Activated CD8-positive, alpha-beta T cell treated with anti-CD3 and anti-CD28 coated beads, Interleukin-2, amount 10 ng/mL, durations not matched to agents 7 days and 5 days (primary cell): ENCODE data around the gene DHRS7. TPM values are rescaled to one million over a fixed set of nuclear protein-coding genes. Genes with fewer than 3 reads are reported as not detected.

Source experiments
- ATAC-seq: fragments of 150-1000 bp; cut with Tn5 transposase; one replicate; pipeline ENCODE4 v1.10.0; 2021; ENCODE audit warnings: moderate library complexity
- CTCF ChIA-PET: fragments of 350-600 bp; sonication (Branson Sonifier 250); formaldehyde crosslinking; loops from one replicate; lab custom pipeline; 2021; ENCODE audit warnings: antibody characterized with exemption; lab: Charles Lee
- POLR2A ChIA-PET: fragments of 350-600 bp; sonication (Branson Sonifier 250); formaldehyde crosslinking; loops from one replicate; lab custom pipeline; 2021; ENCODE audit warnings: antibody characterized with exemption; lab: Charles Lee
- DNase-seq: peaks from one replicate; pipeline ENCODE4 v3.0.0-alpha.2; 2020
- H3K27ac Mint-ChIP-seq: one replicate; pipeline ENCODE4 v1.8.0; 2021; ENCODE audit warnings: mild to moderate bottlenecking, mixed read lengths
- H3K27me3 Mint-ChIP-seq: one replicate; pipeline ENCODE4 v1.8.0; 2021; ENCODE audit warnings: low read depth, mixed read lengths
- H3K36me3 Mint-ChIP-seq: one replicate; pipeline ENCODE4 v1.8.0; 2021; ENCODE audit warnings: low read depth, mixed read lengths
- H3K4me1 Mint-ChIP-seq: one replicate; pipeline ENCODE4 v1.8.0; 2021; ENCODE audit warnings: low read depth, mixed read lengths
- H3K4me3 Mint-ChIP-seq: one replicate; pipeline ENCODE4 v1.8.0; 2021; ENCODE audit warnings: mild to moderate bottlenecking, mixed read lengths
- H3K9me3 Mint-ChIP-seq: one replicate; pipeline ENCODE4 v1.8.0; 2022; ENCODE audit warnings: mixed read lengths; ENCODE audit not compliant: insufficient read depth
- total RNA-seq, 2 experiments: library from RNA; stranded (reverse); gene quantifications; one replicate each; pipeline ENCODE4 v1.2.3, GENCODE V29; 2021

DHRS7 gene, protein sequence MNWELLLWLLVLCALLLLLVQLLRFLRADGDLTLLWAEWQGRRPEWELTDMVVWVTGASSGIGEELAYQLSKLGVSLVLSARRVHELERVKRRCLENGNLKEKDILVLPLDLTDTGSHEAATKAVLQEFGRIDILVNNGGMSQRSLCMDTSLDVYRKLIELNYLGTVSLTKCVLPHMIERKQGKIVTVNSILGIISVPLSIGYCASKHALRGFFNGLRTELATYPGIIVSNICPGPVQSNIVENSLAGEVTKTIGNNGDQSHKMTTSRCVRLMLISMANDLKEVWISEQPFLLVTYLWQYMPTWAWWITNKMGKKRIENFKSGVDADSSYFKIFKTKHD
- 10 to 100 TPM; 45.7 to 54.4 TPM for total RNA-seq

DNA sequence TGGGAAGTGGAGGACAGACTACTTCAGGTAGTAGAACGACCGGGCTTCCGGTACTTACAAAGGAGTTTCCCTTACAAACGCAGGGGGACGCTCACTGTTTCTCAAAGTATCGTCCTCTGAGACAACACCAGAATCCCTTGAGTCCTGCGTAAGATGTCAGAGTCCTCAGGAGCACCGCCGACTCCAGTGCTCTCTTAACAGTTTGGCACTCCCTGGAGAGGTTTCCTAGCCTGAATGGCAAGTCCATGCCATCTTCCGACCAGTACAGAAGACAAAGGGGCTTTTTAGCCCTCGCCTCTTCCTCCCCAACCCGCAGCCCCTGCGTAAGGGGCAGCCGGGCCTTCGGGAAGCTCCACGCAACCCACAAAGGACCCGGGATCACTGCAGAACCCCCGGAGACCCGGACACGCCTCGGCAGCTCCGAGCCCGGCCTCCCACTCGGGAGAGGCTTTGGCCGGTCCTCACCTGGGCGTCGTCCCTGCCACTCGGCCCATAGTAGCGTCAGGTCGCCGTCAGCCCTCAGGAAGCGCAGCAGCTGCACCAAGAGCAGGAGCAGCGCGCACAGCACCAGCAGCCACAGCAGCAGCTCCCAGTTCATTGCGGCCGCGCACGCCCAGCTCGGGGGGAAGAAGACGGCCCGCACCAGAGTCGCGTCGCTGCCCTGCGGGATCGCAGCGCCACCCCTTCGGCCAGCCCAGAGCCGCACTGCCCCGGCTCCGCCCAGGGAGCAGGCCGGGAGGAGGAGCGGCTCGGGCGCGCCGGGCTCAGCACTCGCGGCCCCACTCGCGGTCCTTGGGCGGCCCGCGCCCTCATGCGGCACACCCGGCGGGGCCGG is at the start of gene DHRS7:
Gene DHRS7, minus strand, starts transcription at position 687 of the 835 bp plus-strand sequence. Its CDS starts 89 bp downstream, at position 598.
- Mint-ChIP-seq H3K27me3 (peaks cover 6% of the 10 kb centered on the region), H3K27ac (peak within 1 kb of the TSS; percentile 96)
- POLR2A ChIA-PET: interaction anchor here (0.6 to 3.3 kb wide), 13 partner anchors 11 to 681 kb away, joined by 3 to 16 read pairs (median 3); partner anchors contain the start of genes JKAMP, L3HYPDH, PCNX4 and PPM1A

DNA sequence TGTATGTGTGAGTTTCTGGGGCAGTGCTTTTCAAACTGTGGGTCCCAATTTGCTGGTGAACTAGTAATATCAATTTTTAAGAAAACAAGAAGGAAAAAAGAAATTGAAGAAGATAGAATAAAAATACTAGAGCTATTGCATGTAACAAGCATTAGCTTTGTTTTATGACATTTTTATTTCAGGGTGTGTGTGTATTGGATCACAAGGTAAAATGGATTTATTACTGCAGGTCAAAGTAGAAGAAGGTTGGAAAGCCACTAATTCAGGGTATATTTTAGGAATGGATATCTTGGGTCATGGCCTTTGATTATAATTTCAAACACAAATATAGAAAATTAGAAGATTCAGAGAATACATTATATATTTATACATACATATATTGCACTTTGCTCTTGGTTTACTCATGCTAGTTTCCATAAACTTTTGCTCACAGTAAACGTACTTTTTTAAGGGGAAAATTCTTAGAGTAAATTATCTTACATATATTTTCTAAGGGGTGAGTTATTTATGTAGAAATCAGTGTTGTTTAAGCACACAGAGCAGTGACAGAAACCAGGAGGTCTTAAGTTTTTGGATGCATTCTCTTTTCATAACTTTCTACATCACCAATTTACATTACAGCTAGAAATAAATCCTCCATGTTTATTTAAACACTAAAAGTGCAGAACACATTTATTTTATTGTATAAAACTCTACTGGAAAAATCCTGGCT is 49.4 kb upstream of the DHRS7 start:
- no peaks in the 10 kb centered on the region for H3K4me1 Mint-ChIP-seq
- H3K4me3 Mint-ChIP-seq: no peak overlapping the region
- no peak overlapping the region for H3K27ac Mint-ChIP-seq
- peaks cover 10% of the 10 kb centered on the region for H3K27me3 Mint-ChIP-seq
- H3K36me3 Mint-ChIP-seq: no peaks in the 10 kb centered on the region
- no peaks in the 10 kb centered on the region for H3K9me3 Mint-ChIP-seq
- no peak for ATAC-seq
- no peak for DNase-seq
- POLR2A ChIA-PET: interaction anchor here (1.3 kb wide), 1 partner anchor 35 kb away, joined by 4 read pairs; the partner anchor contains the start of gene PPM1A
- CTCF ChIA-PET: no interaction called here

More for the DNA sequence above, at the start of gene DHRS7:
- H3K4me3 Mint-ChIP-seq: peak within 1 kb of the TSS; percentile 98
- peaks cover 31% of the 10 kb centered on the region for H3K36me3 Mint-ChIP-seq
- no peaks in the 10 kb centered on the region for H3K9me3 Mint-ChIP-seq
- peaks cover 42% of the 10 kb centered on the region for H3K4me1 Mint-ChIP-seq
- DNase-seq: peak; percentile 76
- peak; percentile 92 for ATAC-seq
- CTCF ChIA-PET: interaction anchor here (0.8 to 5.2 kb wide), 16 partner anchors 10 to 201 kb away, joined by 3 to 55 read pairs (median 6); partner anchors contain the start of genes PCNX4 and PPM1A

- H3K4me1 Mint-ChIP-seq: no peaks in the 10 kb centered on the region
- ATAC-seq (no peak), DNase-seq (no peak)
- POLR2A ChIA-PET: no interaction called here
- no peak overlapping the region for H3K4me3 Mint-ChIP-seq
- no peaks in the 10 kb centered on the region for H3K9me3 Mint-ChIP-seq
- CTCF ChIA-PET: no interaction called here
- no peak overlapping the region for H3K27ac Mint-ChIP-seq
- H3K27me3 Mint-ChIP-seq: peaks cover 16% of the 10 kb centered on the region
- no peaks in the 10 kb centered on the region for H3K36me3 Mint-ChIP-seq
Observed at GRCh38 chr14:60214003-60214402, 48.8 kb upstream of the DHRS7 start.

GRCh38 chr14:60212503-60213371 is 47.5 kb upstream of the DHRS7 start:
- no peaks in the 10 kb centered on the region for H3K4me1 Mint-ChIP-seq
- no peak overlapping the region for H3K4me3 Mint-ChIP-seq
- H3K27ac Mint-ChIP-seq: no peak overlapping the region

GRCh38 chr14:60211153-60211552 is 46.0 kb upstream of the DHRS7 start:
- CTCF ChIA-PET: no interaction called here
- no peak overlapping the region for H3K27ac Mint-ChIP-seq
- ATAC-seq: no peak
- H3K4me3 Mint-ChIP-seq: no peak overlapping the region
- no peaks in the 10 kb centered on the region for H3K36me3 Mint-ChIP-seq
- H3K9me3 Mint-ChIP-seq: no peaks in the 10 kb centered on the region
- DNase-seq: no peak
- H3K4me1 Mint-ChIP-seq: no peaks in the 10 kb centered on the region
- peaks cover 16% of the 10 kb centered on the region for H3K27me3 Mint-ChIP-seq
- POLR2A ChIA-PET: no interaction called here

More at GRCh38 chr14:60212503-60213371, 47.5 kb upstream of the DHRS7 start:
- no peaks in the 10 kb centered on the region for H3K9me3 Mint-ChIP-seq
- ChIA-PET POLR2A (no interaction called here), CTCF (interaction anchor here (0.8 kb wide), 1 partner anchor 248 kb away, joined by 3 read pairs; no protein-coding TSS in a partner anchor)
- no peak for DNase-seq
- H3K36me3 Mint-ChIP-seq: no peaks in the 10 kb centered on the region
- ATAC-seq: no peak
- H3K27me3 Mint-ChIP-seq: peaks cover 16% of the 10 kb centered on the region

- no peaks in the 10 kb centered on the region for H3K4me1 Mint-ChIP-seq
- H3K27ac Mint-ChIP-seq: no peak overlapping the region
- no peaks in the 10 kb centered on the region for H3K9me3 Mint-ChIP-seq
- H3K4me3 Mint-ChIP-seq: no peak overlapping the region
- ATAC-seq: no peak
- peaks cover 16% of the 10 kb centered on the region for H3K27me3 Mint-ChIP-seq
- CTCF ChIA-PET: no interaction called here
- H3K36me3 Mint-ChIP-seq: no peaks in the 10 kb centered on the region
- no peak for DNase-seq
- POLR2A ChIA-PET: no interaction called here
Observed at GRCh38 chr14:60210703-60211102, 45.5 kb upstream of the DHRS7 start.

DNA sequence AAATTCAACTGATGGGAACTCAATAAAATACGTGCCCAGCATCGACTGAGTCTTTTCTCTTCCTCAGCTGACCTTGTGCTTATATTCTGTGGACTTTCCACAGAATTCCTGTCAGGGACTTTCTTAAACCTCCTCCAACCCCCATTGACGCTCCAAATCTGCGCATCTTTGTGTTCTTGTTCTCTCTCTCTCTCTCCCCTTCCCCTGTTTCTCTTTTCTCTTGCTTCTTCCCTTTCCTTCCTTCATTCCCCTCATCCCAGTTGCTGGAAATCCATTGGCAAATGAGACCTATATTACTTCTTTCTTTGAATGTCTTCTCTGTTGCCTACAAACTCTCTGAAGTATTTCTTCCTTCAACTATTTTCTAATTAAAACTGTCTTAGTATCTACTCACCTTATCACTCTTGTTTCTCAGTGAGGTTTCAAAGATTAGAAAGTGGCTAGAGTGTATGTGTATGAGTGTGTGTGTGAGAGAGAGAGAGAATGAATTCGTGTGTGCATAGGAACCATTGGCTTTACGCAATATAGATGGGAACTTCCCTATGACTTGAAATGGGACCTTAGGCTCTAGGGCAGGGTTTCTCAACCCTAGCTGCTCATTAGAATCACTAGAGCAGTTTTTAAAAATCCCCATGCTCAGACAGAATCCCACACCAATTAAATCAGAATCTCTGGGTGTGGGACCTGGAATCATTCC is 41.8 kb upstream of the DHRS7 start:
- ChIA-PET POLR2A (no interaction called here), CTCF (no interaction called here)
- DNase-seq: no peak
- Mint-ChIP-seq H3K4me3 (no peak overlapping the region), H3K4me1 (no peaks in the 10 kb centered on the region), H3K9me3 (no peaks in the 10 kb centered on the region), H3K36me3 (no peaks in the 10 kb centered on the region), H3K27me3 (peaks cover 12% of the 10 kb centered on the region), H3K27ac (no peak overlapping the region)
- no peak for ATAC-seq

DNA sequence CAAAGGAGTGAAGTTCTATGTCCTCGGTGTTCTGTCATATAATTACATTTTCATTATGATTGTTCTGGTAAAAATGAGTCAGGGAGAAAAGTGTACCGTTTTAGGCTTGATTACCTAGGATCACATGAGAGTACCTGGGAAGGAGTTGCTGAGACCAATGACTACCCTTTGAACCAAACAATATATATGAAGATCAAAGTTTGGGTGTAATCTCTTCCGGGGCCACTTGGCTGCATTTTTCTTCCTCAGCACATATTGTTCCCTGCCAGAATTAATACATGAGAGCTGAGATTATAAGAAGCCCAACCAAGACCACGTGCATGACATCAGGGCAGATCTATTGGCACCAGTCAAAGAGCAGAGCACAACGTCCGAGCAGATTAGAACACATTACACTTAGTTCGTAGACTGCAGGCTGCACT is 41.1 kb upstream of the DHRS7 start:
- Mint-ChIP-seq H3K27me3 (peaks cover 16% of the 10 kb centered on the region), H3K4me1 (no peaks in the 10 kb centered on the region), H3K4me3 (no peak overlapping the region), H3K27ac (no peak overlapping the region), H3K36me3 (no peaks in the 10 kb centered on the region), H3K9me3 (peaks cover 2% of the 10 kb centered on the region)
- no peak for ATAC-seq
- DNase-seq: no peak
- POLR2A ChIA-PET: no interaction called here
- CTCF ChIA-PET: interaction anchor here (0.6 to 1.1 kb wide), 2 partner anchors 12 to 125 kb away, joined by 3 read pairs; no protein-coding TSS in a partner anchor

GRCh38 chr14:60204843-60205774 is 39.9 kb upstream of the DHRS7 start:
- H3K4me1 Mint-ChIP-seq: no peaks in the 10 kb centered on the region
- no peak overlapping the region for H3K4me3 Mint-ChIP-seq
- CTCF ChIA-PET: interaction anchor here (0.6 to 1.1 kb wide), 3 partner anchors 11 to 127 kb away, joined by 3 to 4 read pairs (median 3); no protein-coding TSS in a partner anchor
- no peak overlapping the region for H3K27ac Mint-ChIP-seq
- DNase-seq: no peak
- POLR2A ChIA-PET: no interaction called here
- peaks cover 14% of the 10 kb centered on the region for H3K27me3 Mint-ChIP-seq
- no peaks in the 10 kb centered on the region for H3K36me3 Mint-ChIP-seq
- peaks cover 5% of the 10 kb centered on the region for H3K9me3 Mint-ChIP-seq
- no peak for ATAC-seq
